ENCODE results near the gene ERICH6B.
A peak's percentile ranks its signal among the peaks of the same experiment; 100 is the strongest.

The ERICH6B gene

DNA sequence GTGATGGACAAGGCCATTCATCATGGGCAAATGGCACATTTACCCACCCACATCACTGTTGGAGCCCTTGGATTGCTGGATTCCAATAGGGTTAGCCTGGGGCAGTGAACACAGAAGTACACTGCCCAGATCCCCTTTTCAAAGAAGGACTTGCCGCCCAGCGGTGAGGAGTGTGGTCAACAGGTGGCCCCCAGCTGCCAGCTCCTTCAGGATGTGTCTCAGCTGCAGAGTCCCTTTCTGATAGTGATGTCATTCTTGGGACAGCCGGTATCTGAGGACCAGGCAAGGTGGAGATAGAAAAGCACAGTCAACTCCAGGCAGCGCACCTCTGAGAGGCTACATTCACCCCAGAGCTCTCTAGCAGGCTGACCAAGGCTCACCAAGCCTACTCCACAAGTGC is 16.9 kb downstream of the ERICH6B start:
- DNase-seq: no peak

DNA sequence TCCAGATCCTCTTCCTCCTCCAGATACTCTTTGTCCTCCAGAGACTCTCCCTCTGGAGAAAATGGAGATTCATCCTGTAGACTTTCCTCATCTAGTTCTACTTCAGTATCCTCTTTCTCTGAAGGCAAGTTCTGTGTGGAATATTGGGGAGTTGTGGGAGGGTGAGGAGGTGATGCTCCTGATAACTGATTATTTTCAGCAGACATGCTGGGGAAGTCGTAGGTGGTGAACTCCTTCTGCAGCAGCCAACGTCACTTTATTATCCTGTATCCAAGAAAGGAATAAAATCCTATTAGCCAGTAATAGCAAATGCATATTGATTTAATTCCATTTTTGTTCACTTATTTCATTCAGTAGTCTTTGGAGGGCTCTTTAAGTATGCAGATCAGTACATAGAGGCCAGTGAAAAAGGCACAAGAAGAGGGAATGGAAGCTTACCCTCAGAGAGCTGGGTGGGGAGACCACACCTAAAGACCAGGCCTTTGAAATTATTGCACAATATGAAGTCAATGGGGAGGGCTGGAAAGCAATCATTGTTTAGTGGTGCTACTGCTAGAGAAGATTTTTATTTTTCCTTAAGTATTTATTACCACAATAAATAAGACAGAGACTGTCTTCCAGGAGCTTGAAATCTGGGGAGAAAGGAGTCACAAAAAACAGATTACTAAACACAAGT is 18.6 kb downstream of the ERICH6B start:
- no peak for DNase-seq

DNA sequence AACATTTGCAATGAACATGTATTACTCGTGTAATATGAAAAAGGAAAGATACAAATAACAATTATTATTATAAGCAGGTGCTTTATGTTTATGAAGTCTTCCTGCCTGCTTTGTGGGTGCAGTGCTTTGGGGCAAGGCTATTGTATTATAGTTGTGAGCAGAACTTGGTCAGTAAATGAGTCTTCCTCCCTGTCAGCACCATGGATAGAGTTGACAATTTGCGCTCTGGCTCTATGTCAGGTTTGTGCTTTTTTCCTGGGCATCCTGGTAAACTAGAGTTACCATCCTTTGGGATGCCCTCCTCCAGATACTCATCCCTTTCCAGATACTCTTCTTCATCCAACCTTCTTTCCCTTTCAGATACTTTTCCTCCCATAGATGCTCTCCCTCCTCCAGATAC is 19.6 kb downstream of the ERICH6B start:
- no peak for DNase-seq

DNA sequence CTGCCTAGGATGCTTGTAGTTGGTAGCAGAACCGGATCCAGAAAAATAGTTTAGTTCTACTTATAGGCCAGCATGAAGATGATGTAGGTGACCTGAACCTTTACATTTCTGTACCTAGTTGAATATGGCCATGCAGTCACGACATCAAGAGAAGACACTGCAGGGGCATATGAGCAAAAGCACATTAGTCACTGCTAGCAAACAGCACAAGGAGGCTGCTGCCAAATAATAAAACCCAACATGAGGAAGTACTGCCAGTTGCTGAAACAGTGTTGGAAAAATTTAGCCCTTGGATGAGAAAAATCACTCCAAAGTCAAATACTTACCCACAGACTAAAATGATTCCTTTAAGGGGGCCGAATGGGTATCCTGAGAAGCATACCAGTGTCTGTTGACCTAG is 20.8 kb downstream of the ERICH6B start:
- no peak for DNase-seq

DNA sequence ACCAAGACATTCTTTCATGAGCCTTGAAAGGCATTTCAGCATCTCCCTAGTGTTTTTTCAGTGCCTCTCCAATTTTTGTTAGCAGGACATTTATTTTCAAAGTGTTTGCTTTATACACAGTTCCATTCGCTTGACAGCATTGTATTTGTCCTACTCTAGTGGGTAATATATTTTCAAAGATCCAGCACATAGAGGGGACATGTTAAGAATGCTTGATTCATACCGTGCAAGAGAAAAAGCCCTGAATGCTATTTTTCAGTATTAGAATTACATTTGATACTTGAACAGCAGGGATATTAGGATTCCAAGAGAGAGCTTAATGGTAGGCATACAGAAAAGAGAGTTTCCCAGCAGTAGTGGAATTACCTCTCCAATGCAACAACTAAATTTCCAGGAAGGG is 21.3 kb downstream of the ERICH6B start:
- DNase-seq: no peak

DNA sequence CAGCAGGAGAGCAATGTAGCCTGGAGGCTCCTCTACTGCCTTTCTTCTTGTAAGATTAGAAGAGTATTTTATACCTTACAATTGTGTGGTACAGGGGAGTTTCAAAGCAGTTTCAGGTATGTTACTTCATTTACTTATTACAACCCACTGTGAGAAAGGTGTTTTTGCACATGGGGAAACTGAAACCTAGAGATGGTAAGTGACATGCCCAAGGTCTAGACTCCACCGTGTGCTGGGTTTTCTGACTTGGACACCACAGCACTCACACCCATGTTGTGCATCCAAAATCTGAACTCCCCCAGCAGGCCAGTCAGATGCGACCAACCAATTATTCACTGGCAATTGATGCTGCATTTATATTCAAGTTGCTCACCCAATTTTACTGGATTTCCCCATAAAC is 22.8 kb downstream of the ERICH6B start:
- DNase-seq: no peak

DNA sequence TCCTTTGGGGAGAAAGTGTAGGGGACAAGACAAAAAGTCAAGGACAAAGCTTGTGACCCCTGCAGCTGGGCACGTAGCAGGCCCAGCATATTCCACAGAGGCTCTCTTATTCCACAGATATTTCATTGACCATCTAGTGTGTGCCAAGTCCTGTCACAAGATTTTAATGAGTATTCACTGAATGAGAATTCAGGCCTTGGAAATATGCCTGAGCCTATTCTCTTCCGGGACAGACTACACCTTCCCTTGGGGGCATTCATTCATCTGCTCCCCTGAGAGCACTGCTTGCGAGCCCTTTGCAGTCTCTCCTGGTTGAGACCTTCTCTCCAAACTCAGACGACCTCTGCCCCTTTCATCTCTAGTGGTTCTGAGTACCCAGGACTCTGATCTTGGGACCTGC is 25.5 kb downstream of the ERICH6B start:
- DNase-seq: no peak

DNA sequence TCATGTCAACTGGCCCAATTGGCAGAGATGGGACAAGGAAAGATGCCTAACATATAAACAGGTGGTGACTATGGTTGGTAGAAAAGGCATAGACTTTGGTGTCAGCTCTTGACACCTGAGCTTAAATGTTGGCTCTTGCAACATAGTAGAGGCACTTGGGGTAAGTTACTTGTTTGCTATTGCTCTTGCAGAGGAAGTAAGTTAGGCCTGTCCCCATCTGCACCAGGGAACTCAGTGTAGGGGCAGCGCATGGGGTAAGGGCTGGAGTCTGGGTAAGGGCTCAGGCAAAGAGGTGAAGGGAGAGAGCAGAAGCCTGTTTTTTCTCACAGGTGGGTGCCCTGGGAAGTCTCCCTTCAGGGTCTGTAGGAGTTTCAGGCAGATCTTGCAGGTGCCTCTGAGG is 27.6 kb downstream of the ERICH6B start:
- no peak for DNase-seq

DNA sequence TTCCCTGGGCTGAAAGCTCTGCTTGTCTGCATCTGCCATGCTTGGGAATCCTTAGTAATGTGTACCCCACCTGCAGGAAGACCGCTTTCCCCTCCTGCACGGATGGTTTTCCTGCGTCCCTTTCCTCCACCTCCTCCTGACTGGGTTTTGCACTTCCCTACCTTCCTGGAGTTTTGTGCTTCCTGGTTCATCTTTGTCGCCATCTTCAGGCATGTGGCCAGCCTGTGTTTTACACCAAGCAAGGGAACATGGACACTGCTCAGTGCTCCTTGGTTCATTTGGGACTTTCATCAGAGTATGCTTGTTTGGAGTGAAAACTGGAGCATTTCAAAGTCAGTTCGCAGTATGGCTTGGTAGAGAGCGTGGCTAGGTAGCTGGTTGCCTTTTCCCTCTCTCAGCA is 30.7 kb downstream of the ERICH6B start:
- DNase-seq: no peak

DNA sequence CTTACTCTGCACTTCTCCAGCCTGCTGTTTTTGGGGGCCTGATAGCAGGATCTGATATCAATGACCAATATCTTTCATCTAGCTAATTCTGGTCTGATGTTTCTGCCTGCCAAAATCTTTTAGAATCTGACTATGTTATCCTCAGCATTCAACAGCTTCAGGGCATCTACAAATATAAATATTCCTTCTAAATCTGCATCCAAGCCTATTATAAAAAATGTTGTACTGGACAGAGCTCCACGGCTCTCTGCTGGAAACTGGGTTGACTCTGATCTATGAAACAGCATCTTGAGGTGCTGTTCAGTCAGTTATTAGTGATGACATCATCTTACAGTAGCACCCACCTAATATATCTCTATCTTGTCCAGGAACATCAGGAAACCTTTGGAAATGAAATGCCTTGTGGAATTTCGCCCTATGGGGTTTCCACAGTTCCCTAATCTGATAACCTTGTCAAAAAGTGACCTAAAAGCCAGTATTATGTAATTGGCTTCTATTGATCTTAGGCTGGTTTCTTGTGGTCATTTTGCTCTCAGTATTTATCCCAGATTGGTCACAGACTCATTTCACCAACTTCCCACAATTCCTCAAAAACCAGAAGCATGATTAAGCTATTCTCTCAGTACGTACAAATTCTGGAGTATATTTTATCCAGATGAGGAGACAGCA is 33.0 kb downstream of the ERICH6B start:
- DNase-seq: no peak

DNA sequence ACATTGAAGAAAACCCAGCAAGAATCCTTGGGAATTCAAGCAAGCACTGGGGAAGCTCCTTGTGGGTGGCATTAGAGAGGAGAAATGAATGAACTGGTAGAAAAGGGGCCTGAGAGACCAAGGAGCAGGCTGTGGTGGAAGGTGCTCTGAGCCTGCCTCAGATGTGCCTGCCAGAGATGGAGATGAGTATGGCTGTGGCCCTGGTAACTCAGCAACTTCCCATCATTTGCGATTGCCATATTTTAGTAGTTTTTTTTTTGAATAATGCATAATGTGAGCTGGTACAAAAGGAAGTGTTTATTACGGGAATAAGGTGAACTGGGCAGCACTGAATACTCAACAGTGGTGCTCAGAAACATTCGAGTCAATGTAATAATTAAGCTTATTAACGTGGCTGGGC is 39.1 kb downstream of the ERICH6B start:
- DNase-seq: no peak

DNA sequence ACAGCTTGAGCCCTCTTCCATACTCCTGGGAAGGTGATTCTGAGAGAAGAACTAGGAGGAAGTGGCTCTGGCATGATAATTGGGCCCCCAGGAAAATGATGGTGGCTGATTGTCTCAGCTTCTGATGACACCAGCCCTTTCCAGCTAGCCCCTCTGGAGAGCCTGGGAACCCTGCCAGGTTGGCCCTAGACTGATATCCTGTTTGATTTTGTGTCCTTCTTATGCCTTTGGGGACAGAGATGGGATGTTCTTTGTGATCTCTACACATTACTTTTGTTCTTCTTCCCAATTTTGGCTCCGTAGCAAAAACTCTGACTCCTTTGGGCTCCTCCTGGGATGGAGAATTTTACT is 39.7 kb downstream of the ERICH6B start:
- no peak for DNase-seq

DNA sequence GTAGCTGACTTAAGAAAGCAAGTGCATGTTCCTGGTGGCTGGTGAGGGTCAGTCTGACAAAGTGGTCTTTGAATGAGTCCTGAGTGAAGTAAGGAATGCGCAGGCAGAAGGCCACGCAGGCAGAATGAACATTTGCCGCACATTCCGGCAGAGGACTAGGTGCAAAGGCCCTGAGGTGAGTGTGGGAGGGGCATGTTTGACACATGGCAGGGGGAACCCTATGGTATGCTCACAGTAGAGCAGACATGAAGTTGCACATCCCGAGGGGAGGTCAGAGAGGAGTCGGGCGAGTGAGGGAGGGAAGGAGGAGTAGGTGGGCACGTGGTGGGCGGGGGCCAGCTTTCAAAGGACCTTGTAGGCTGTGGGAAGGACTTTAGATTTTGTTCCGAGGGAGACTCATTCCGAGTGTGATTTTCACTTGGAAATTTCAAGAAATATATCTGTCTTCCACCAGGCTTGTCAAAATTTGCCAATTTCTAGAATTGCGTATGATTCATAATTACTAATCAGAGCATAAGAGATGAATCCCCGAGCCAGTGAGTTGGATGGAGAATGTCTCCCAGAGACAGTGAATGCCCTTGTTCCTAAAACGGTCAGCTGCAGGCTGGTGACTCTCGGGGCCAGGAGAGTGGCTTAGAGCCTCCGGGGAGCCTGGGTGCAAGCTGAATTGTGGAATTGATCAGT is 40.3 kb downstream of the ERICH6B start:
- DNase-seq: no peak

DNA sequence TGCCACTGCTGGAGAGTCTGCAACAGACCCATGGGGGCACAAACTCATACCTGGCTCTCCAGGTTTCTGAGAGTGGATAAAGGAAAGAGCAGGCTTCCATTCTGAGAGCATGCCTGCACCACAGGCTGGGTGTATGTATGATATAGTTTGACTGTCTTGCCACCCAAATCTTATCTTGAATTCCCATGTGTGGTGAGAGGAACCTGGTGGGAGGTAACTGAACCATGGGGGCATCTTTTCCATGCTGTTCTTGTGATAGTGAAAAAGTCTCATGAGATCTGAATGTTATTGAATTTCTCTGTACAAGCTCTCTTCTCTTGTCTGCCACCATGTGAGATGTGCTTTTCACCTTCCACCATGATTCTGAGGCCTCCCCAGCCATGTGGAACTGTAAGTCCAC is 50.2 kb downstream of the ERICH6B start:
- no peak for DNase-seq

DNA sequence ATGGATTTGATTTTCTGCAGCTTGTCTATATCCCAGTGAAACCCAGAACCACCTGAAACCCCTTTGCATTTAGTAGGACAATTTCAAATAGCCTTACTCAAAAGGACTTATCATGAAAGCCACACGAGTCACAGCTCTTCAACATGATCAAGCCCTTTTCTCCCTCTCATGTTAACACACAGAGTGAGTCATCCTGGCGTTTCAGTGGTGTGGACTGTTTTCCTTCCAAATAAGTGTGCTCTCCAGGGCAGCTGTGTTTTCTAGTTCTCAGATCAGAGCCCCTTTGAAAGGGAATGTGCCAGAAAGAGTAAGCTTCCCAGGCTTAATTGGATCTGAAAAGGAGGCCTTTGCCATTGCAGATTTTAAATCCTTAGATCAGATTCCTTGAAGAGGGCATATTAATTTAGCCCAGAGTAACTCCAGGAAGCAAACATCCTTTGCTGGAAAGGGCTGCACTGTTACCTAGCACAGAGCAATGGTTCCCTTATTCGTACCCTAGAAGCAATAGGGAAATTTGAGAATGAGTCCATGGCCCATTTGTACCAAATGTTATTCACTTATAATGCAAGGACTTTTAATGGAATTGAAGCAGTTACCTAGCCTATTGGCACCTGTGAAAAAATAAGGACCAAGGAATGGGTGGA is 51.3 kb downstream of the ERICH6B start:
- DNase-seq: peak in 1 of 2 donors; percentile 2

DNA sequence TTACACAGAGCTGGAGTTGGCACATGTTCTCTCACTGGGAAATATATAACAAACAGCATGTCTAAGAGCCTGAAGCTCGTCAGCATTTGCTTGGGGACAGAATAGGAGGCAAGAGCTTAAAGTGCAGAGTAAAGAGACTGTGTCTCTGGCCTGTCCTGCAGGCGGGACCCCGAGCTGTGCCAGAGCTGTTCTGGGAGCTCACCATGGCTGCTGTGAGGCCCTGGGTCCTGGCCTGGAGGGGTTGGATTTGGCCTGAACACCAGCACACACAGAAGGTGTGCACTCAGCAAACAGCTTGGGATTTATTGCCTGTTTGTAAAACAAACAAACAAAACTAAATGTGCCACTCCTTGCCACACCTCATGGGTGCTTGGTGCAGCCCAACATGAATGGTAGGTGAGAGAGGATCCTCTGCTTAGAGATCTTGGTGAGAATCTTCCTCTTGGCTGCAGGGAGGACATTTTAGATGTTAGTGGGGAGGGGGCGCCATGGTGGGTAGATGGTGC is 60.9 kb downstream of the ERICH6B start:
- no peak for DNase-seq

DNA sequence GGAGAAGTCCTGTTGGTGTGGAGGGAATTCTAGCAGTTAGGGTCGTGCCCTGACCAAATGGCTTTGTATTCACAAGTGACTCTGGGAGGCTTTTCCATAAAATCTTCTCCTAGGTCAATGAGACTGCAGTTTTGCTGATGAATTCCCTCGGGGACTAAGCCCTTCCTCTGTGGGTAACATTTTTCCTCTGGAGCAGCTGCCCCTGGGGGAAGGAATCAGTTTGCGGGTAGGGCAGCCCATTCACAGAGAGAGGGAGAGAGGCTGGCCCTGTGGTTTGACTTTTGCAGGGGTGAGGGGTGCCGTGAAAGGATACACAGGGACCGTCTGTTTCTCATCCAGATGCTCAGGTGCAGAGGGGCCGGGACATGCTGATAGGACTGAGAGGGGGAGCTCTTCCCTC is 67.3 kb downstream of the ERICH6B start:
- DNase-seq: no peak

DNA sequence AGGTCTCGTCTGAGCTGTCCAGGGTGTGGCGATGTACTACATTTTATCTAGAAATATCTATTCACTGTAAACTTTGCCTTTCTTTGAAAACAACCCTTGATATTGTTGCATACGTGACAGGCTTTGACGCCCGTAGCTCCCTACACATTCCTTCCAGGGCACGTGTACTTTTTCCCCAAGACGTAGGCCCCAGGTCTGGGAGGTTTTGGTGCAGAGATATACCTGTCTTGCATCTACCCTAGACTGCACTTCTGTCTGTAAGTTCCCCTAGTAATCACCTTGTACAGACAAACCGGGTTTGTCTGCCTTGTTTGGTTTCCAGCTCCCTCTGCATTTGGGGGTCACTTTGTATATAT is 69.2 kb downstream of the ERICH6B start:
- DNase-seq: no peak

DNA sequence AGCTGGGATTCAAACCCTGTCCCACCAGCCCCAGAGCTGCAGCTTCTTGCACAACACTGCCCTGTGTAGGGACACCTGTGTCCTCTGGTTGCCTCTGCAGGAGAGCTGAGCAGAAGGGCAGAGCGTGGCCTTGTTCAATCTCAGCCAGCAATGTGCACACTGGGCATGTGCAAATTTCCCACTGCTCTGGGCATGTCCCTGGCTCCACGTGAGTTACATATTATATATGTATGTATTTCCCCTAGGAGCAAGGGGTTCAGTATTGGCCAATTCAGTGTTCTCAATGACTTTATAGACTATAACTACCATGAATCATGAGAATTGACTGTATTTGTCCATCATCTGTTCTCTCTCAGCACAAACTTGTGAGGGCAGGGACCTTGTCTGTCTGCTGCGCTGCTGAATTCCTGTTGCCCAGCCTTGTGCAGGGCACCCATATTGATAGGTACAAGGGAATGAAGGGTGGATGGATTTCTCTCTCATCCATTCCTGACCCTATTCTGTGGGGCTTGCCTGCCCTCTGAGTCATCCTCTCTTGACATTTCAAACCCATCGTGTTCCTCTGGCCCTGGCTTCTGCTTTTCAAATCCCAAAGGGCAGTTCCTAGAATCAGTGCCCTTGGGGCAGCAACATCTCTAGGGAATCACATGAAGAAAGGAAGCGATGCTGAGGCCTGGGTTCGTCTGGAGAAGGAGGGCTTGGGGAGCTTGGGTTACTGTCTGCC is 69.7 kb downstream of the ERICH6B start:
- DNase-seq: peak; percentile 26 to 33

DNA sequence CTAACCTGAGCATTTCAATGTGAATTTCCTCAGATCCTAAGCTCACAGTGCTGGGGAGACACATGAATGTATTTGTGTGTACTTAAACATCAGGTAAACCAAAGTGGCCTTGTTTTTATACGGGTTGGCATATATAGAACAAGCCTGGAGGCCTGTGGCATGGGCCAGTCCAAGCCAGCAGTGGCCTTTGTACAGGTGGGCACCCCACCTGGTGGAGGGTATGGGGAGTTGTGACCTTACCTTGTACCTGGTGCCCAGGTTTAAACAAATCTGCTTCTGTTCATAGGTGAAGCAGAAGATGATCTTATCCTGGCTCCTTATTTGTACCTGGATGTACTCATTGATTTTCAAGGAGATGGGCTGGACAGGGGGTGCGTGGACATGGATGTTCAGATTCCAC is 71.0 kb downstream of the ERICH6B start:
- DNase-seq: no peak

DNA sequence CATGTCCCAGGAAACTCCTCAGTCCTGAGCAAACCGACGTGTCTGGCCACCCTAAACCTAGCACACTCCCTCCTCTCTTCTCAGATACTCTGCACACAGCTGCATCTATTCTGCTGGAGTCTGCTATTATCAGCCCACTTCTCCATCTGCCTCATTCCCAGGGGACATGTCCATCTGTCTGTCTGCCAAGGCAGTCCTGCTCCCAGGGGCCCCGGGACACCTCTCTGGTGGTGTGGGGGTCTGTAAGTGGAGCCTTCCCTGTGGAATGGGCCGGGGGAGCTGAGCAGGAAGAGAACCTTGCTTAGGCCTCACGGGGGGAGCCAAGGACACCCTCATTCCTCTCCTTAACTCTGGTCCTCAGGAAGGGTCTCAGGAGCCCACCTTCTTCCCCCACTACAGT is 72.7 kb downstream of the ERICH6B start:
- DNase-seq: no peak

DNA sequence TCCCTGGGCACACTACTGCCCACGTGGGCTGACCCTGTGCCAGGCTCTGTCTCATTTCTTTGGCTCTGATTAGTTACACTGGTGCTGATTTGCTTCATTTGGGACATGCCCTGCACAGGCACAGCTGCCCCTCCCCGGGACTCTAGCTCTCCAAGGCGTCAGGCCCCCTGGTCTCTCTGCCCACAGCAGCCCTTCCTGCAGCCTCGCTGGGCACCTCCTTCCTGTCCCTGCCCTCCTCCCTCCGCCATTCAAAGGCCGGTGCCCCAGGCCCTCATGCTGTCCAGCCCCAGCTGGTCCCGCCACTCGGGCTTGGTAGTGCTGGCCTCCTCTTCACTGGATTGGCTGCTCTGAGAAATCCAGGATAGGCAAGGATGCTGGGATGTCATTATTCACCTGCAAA is 73.1 kb downstream of the ERICH6B start:
- DNase-seq: no peak

DNA sequence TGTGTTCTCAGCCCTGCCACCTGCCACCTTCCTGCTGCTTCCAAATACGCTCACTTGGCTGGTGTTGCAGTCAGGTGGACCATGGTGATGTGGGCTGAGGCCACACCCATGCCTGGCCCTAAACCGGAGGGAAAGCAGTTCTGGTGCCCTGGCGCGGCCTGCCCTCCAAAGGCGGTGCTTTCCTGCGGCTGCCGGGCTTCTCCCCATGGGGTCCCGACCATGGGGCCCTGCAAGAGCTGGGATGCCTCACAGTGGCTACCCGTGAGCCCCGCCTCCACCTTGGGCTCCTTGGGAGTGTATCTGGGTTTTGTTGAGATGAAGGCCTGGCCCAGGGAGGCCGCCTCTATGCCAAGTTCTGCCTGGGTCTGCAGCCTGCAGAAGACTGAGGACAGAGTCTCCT is 73.7 kb downstream of the ERICH6B start:
- DNase-seq: no peak

Measured in inflammatory macrophage treated with lipopolysaccharide for 1 hour (primary cell).